Measurements from ENCODE around the gene MYO1E. TPM values are rescaled to one million over a fixed set of nuclear protein-coding genes. Genes with fewer than 3 reads are reported as not detected.

MYO1E gene
- total and polyA plus RNA-seq, 2 of the 8 experiments (the other 6 are each of a cell fraction or from before 2014, with no cell fraction given) = 19.6 to 142 TPM

- Histone ChIP-seq H2BK5ac (ENCODE audit: low read depth, low read length) (no peak overlapping the region), H3K23ac (ENCODE audit: insufficient read length) (no peak overlapping the region), H3K4me2 (ENCODE audit: insufficient read depth in 1 of 2, low read depth in 2 of 2, low read length in 2 of 2) (no peak overlapping the region), H3K27ac (ENCODE audit: low read depth, low read length) (no peak overlapping the region), H2BK20ac (ENCODE audit: low read length) (no peak overlapping the region), H4K8ac (ENCODE audit: extremely low read depth, insufficient read depth, low read length) (no peak overlapping the region), H2BK15ac (ENCODE audit: low read length) (no peak overlapping the region), H3K14ac (ENCODE audit: insufficient read length) (no peak overlapping the region), H3K4ac (replicated peaks; ENCODE audit: insufficient read length, low read depth, low read length) (no peak overlapping the region), H3K18ac (ENCODE audit: extremely low read depth, low read length) (no peak overlapping the region), H3K79me2 (ENCODE audit: control insufficient read depth in 1 of 2, insufficient read depth in 2 of 2, low read length in 2 of 2) (no peaks in the 10 kb centered on the region), H3K9ac (replicated peaks in 1 of 4; ENCODE audit: extremely low read depth in 1 of 4, low read depth in 3 of 4, low read length in 3 of 4) (no peak overlapping the region), H3K27me3 (replicated peaks in 1 of 4; ENCODE audit: control insufficient read depth in 3 of 4, extremely low read depth in 1 of 4, insufficient read depth in 3 of 4, low read length in 3 of 4) (no peaks in the 10 kb centered on the region), H3K36me3 (ENCODE audit: control insufficient read depth in 2 of 4, insufficient read depth in 4 of 4, low read length in 3 of 4) (peaks cover 0 to 5% (median 0%) of the 10 kb centered on the region in 4 experiments; a peak in 2 of 8 replicates), H3K4me1 (replicated peaks in 1 of 4; ENCODE audit: control insufficient read depth in 3 of 4, insufficient read depth in 4 of 4, low read length in 3 of 4) (peaks cover 0 to 4% (median 0%) of the 10 kb centered on the region in 4 experiments; a peak in 1 of 7 replicates), H2AK5ac (ENCODE audit: low read depth, low read length) (no peak overlapping the region), H2BK12ac (ENCODE audit: low read depth, low read length) (no peak overlapping the region), H3K4me3 (ENCODE audit: extremely low read depth in 1 of 4, insufficient read depth in 2 of 4, low read depth in 3 of 4, low read length in 4 of 4) (no peak overlapping the region), H4K5ac (ENCODE audit: insufficient read length, low read depth, low read length) (no peak overlapping the region), H2BK120ac (replicated peaks; ENCODE audit: low read depth, low read length) (no peak overlapping the region), H3K23me2 (ENCODE audit: low read depth, low read length) (no peaks in the 10 kb centered on the region), H3K9me3 (ENCODE audit: insufficient read depth in 2 of 2, low read depth in 1 of 2, low read length in 1 of 2) (no peaks in the 10 kb centered on the region), H2AFZ (ENCODE audit: low read length) (no peak overlapping the region), H3K79me1 (ENCODE audit: low read depth, low read length) (no peaks in the 10 kb centered on the region), H4K20me1 (replicated peaks in 1 of 2; ENCODE audit: control insufficient read depth in 1 of 2, insufficient read depth in 2 of 2, low read length in 2 of 2) (peaks cover 0 to 3% of the 10 kb centered on the region in 2 experiments), H4K91ac (replicated peaks; ENCODE audit: insufficient read length, low read length) (no peak overlapping the region), H3K56ac (replicated peaks; ENCODE audit: insufficient read length, low read depth, low read length) (no peak overlapping the region)
- DNase-seq (ENCODE audit: low read depth in 1 of 2, low spot score in 2 of 2) (no peak), FAIRE-seq (no peak)
- WGBS, 2 experiments (ENCODE audit: extremely low coverage in 1 of 2, insufficient coverage in 1 of 2, insufficient read length in 1 of 2, insufficient replicate concordance in 2 of 2, low coverage in 1 of 2, low lambda C conversion rate in 2 of 2, missing lambda C conversion rate in 1 of 2) = 80 to 85% methylated on average over 1 to 7 of the region's 7 CpGs
- TF ChIP-seq SAP30 (IDR thresholded peaks at IDR 0.05; ENCODE audit: insufficient read depth, insufficient replicate concordance, low read length) (no peak), SP2 (IDR thresholded peaks at IDR 0.05; ENCODE audit: low read length) (no peak), POLR2A (IDR thresholded peaks at IDR 0.05; ENCODE audit: control extremely low read depth in 1 of 2, low read depth in 2 of 2, low read length in 2 of 2) (no peak), YY1 (IDR thresholded peaks at IDR 0.05; ENCODE audit: low read depth, low read length) (no peak), TAF1 (IDR thresholded peaks at IDR 0.05; ENCODE audit: low read depth, low read length) (no peak), CTCF (IDR thresholded peaks at IDR 0.05; ENCODE audit: control extremely low read depth in 1 of 3, insufficient read depth in 1 of 3, low read depth in 1 of 3, low read length in 3 of 3) (no peak), KDM5A (IDR thresholded peaks at IDR 0.05; ENCODE audit: low read length) (no peak), SP1 (IDR thresholded peaks at IDR 0.05; ENCODE audit: low read depth, low read length) (no peak), FOSL1 (IDR thresholded peaks at IDR 0.05; ENCODE audit: insufficient read depth, low read depth, low read length) (no peak), BRCA1 (IDR thresholded peaks at IDR 0.05; ENCODE audit: low read depth, low read length) (no peak)
- POLR2A ChIA-PET (ENCODE audit: partially characterized antibody) = no interaction called here
- CTCF ChIA-PET (ENCODE audit: partially characterized antibody) = interaction anchor here (1.0 to 6.7 kb wide), 5 partner anchors 9 to 242 kb away, joined by 3 to 55 read pairs (median 5); no protein-coding TSS in a partner anchor
These were observed 121.4 kb downstream of the MYO1E start for GRCh38 chr15:59251001-59251845.
